Mesangial cell (primary cell): ENCODE data around the gene SCGB1D2. TPM values are rescaled to one million over a fixed set of nuclear protein-coding genes. Genes with fewer than 3 reads are reported as not detected.

Experiments
- total RNA-seq: library from RNA; depleted of rRNA; stranded (reverse); fragments of >200 nt; gene quantifications from 2 replicates; pipeline ENCODE4 v1.2.3, GENCODE V29; 2015

Gene SCGB1D2
- total RNA-seq: not detected in 2 replicates

GRCh38 chr11:62242021-62242420 is at the start of gene SCGB1D2:
TSS of gene SCGB1D2 (plus strand) at chr11:62242239. CDS start at chr11:62242308, 69 bp downstream.

GRCh38 chr11:62269654-62270278 is 27.7 kb downstream of the SCGB1D2 start, which contains the start of gene SCGB2A2:
TSS of gene SCGB2A2 (plus strand) at chr11:62270158. CDS start at chr11:62270217, 59 bp downstream.

Other genes with a start within 250 kb of the SCGB1D2 start
- 13.3 and 100 TPM in 2 replicates for gene INCENP, start 118.2 kb upstream of the SCGB1D2 start, total RNA-seq
- gene SCGB1D1, start 52.0 kb upstream of the SCGB1D2 start, total RNA-seq: not detected in 2 replicates
- gene SCGB2A1, start 33.6 kb upstream of the SCGB1D2 start, total RNA-seq: not detected in 2 replicates
- not detected in 2 replicates for gene SCGB2A2, start 27.9 kb downstream of the SCGB1D2 start, total RNA-seq
- gene SCGB1D4, start 56.8 kb downstream of the SCGB1D2 start, total RNA-seq: not detected in 2 replicates
- 7.2 and 13.4 TPM in 2 replicates for gene ASRGL1, start 95.2 kb downstream of the SCGB1D2 start, total RNA-seq
- gene SCGB1A1, start 176.8 kb downstream of the SCGB1D2 start, total RNA-seq: not detected in 2 replicates